Nephron progenitor cell (in vitro differentiated cells): Measurements from ENCODE around the gene POU6F2.

Source experiments
- DNase-seq: peaks from one replicate; pipeline ENCODE4 v3.0.0; 2021
- H3K27ac Mint-ChIP-seq: 2 replicates; pipeline ENCODE4 v1.8.0; 2021; ENCODE audit warnings: mild to moderate bottlenecking, moderate library complexity, mixed read lengths
- H3K27me3 Mint-ChIP-seq: 2 replicates; pipeline ENCODE4 v1.8.0; 2021; ENCODE audit warnings: mild to moderate bottlenecking, low read depth, mixed read lengths; ENCODE audit not compliant: poor library complexity
- H3K36me3 Mint-ChIP-seq: 2 replicates; pipeline ENCODE4 v1.8.0; 2021; ENCODE audit warnings: low read depth, mixed read lengths
- H3K4me1 Mint-ChIP-seq: 2 replicates; pipeline ENCODE4 v1.8.0; 2021; ENCODE audit warnings: mixed read lengths
- H3K4me3 Mint-ChIP-seq: 2 replicates; pipeline ENCODE4 v1.8.0; 2021; ENCODE audit warnings: mild to moderate bottlenecking, moderate library complexity, mixed read lengths
- H3K9me3 Mint-ChIP-seq: 2 replicates; pipeline ENCODE4 v1.8.0; 2021; ENCODE audit warnings: mild to moderate bottlenecking, moderate library complexity, mixed read lengths
- CTCF ChIP-seq: fragments of 200-600 bp; sonication (generic); IDR thresholded peaks from 2 replicates; pipeline ENCODE4 v1.5.0; 2021; ENCODE audit warnings: antibody characterized with exemption

POU6F2 gene

DNA sequence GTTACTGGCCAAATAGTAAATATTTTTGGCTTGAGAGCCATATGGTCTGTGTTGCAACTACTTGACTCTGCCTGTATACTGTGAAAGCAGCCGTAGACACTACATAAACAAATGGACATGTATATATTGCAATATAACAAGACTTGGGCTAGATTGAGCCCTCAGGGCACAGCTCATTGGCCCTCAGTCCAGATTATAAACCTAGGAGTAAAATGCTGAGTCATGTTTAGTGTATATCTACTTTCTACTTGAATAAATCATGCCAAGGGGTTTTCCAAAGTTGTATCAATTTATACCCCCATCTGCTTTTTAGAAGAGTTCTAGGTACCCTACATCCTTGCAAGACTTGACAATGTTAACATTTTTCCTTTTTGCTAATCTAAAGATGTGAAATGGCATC is 27.4 kb upstream of the POU6F2 start:
- peaks cover 4% of the 10 kb centered on the region for H3K36me3 Mint-ChIP-seq
- H3K27ac Mint-ChIP-seq: no peak overlapping the region
- no peak overlapping the region for H3K4me3 Mint-ChIP-seq
- peaks cover 14% of the 10 kb centered on the region for H3K9me3 Mint-ChIP-seq
- no peak for DNase-seq
- no peaks in the 10 kb centered on the region for H3K4me1 Mint-ChIP-seq
- peaks cover 4% of the 10 kb centered on the region for H3K27me3 Mint-ChIP-seq
- TF ChIP-seq CTCF: no peak

- Mint-ChIP-seq H3K27ac (peak overlapping the region; percentile 31), H3K4me3 (no peak overlapping the region), H3K9me3 (peaks cover 14% of the 10 kb centered on the region), H3K36me3 (peaks cover 4% of the 10 kb centered on the region), H3K27me3 (peaks cover 4% of the 10 kb centered on the region), H3K4me1 (no peaks in the 10 kb centered on the region)
- no peak for TF ChIP-seq CTCF
- DNase-seq: no peak
These were observed 26.5 kb upstream of the POU6F2 start for GRCh38 chr7:38951213-38951612.

DNA sequence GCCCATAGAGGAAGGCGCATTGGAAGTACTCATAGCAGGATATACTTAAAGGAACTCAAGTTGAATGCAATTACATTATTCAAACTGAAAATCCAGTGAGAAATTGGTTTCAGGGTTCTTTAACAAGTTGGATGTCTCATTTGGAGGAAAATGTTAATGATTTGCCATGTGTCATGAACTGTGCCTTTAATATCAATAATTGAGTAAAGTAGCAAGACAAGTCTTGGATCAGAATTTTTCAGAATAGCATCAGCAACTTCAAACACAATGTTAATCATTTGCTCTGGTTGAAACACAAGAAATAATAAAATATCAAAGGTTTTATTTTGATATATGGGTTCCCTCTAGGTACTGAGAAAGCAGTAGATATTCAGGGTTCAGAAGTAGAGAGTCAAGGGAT is 24.5 kb upstream of the POU6F2 start:
- H3K36me3 Mint-ChIP-seq: no peaks in the 10 kb centered on the region
- peaks cover 11% of the 10 kb centered on the region for H3K27me3 Mint-ChIP-seq
- no peak overlapping the region for H3K4me3 Mint-ChIP-seq
- no peak for TF ChIP-seq CTCF
- H3K9me3 Mint-ChIP-seq: no peaks in the 10 kb centered on the region
- DNase-seq: no peak
- no peak overlapping the region for H3K27ac Mint-ChIP-seq
- H3K4me1 Mint-ChIP-seq: peaks cover 7% of the 10 kb centered on the region

DNA sequence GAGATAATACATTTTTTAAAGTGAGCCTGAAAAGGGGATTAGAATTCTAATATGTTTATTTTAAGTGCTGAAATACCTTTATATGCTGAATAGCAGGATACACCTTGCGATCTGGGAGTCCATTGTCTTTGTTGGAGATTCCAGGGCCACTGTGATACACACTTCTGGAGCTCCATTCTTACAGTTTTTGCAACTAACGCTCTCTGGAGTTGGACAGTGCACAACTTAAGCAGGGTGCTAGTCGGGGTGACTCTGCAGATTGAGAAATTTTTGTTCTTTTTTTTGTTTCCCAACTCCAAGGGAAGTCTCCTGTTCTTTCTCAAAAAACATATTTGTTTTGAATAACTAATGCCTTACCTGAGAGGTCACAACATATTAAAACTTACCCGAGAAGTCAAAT is 23.7 kb upstream of the POU6F2 start:
- Mint-ChIP-seq H3K27ac (no peak overlapping the region), H3K4me3 (no peak overlapping the region), H3K4me1 (peaks cover 7% of the 10 kb centered on the region), H3K36me3 (no peaks in the 10 kb centered on the region), H3K27me3 (peaks cover 14% of the 10 kb centered on the region), H3K9me3 (no peaks in the 10 kb centered on the region)
- TF ChIP-seq CTCF: no peak
- DNase-seq: no peak

DNA sequence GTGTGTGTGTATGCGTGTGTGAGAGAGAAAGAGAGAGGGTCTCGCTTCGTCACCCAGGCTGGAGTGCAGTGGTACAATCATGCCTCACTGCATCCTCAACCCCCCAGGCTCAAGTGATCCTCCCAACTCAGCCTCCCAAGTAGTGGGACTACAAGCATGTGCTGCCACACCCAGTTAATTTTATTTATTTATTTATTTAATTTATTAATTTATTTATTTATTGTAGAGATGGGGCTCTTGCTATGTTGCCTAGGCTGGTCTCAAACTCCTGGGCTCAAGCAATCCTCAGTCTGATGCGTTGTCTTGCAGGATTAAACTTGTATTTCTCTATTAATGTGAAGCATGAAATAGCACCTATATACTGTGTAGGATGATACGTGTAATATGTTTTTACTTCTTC is 21.8 kb upstream of the POU6F2 start:
- Mint-ChIP-seq H3K4me3 (no peak overlapping the region), H3K9me3 (no peaks in the 10 kb centered on the region), H3K4me1 (peaks cover 7% of the 10 kb centered on the region), H3K36me3 (no peaks in the 10 kb centered on the region), H3K27me3 (peaks cover 16% of the 10 kb centered on the region), H3K27ac (no peak overlapping the region)
- no peak for DNase-seq
- TF ChIP-seq CTCF: no peak

DNA sequence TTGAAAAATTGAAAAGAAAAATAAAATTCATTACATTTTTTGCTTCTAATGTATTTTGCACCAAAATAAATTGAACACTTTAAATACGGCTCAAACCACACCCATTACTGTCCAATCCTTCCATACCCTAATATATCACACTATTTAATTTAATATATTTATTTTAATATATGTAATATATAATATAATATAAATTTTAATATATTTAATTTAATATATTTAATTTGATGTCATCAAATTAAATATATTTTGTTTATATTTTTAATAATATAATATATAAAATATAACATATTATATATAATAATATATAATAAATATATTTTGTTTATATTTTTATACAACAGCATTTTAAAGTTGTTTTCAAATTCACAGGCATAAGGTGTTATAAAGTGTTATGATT is 15.7 kb upstream of the POU6F2 start:
- peaks cover 8% of the 10 kb centered on the region for H3K27me3 Mint-ChIP-seq
- H3K27ac Mint-ChIP-seq: no peak overlapping the region
- DNase-seq: no peak
- H3K4me3 Mint-ChIP-seq: no peak overlapping the region
- no peak for TF ChIP-seq CTCF
- no peaks in the 10 kb centered on the region for H3K4me1 Mint-ChIP-seq
- peaks cover 20% of the 10 kb centered on the region for H3K9me3 Mint-ChIP-seq
- peaks cover 6% of the 10 kb centered on the region for H3K36me3 Mint-ChIP-seq
